GM13977 (cell line): ENCODE data around the gene PACSIN2.

Experiments
- DNase-seq: peaks from one replicate; pipeline ENCODE4 v3.0.0; 2012; ENCODE audit warnings: low spot score
- CTCF ChIP-seq: IDR thresholded peaks from 2 replicates; pipeline ENCODE4 v1.5.1; 2012; ENCODE audit warnings: mild to moderate bottlenecking, control low read depth; ENCODE audit not compliant: insufficient read depth; ENCODE audit errors: extremely low read depth, missing control alignments
- in situ Hi-C: fragments of 300-500 bp; cut with MboI; formaldehyde crosslinking; loops from one replicate; pipeline ENCODE4 v1.12.0; 2022; ENCODE audit warnings: low sequenced_read_pairs, low pct_unique_long_range_greater_than_20kb, mixed read lengths, inconsistent platforms; ENCODE audit not compliant: unreplicated experiment

The PACSIN2 gene

DNA sequence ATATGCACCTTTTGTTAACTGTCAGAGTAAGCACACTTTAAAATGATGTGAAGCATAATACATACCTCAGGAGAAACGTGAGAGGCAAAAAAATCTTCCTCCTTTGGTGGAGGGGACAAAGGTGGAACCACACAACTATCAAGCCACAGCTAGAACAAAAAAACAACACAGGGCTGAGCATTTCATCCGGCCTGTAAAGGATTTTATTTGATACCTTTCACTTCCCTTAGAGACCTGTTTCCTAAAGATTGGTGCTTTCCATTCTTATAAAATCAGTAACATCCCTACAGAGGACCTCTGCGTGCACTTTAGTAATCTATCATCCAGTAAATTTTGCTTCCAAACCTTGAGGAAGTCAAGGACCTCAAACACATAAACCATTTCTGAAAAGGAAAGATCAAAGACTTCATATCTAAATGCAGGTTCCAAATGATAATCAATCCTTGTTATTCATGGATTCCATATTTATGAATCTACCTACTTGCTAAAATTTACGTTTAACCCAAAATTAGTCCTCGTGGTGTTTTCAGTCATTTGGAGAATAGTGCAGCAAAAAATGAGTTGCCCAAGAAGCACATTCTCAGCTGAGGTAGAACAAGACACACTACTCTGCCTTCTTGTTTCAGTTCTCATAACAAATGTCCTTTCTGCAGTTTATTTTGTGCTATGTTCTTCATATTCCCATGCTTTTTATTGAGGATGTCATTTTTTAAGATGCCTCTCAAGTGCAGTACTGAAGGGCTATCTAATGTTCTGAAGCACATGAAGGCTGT, 180.6 kb downstream of the PACSIN2 start:
- in situ Hi-C loops: no loop called here
- TF ChIP-seq CTCF: no peak

DNA sequence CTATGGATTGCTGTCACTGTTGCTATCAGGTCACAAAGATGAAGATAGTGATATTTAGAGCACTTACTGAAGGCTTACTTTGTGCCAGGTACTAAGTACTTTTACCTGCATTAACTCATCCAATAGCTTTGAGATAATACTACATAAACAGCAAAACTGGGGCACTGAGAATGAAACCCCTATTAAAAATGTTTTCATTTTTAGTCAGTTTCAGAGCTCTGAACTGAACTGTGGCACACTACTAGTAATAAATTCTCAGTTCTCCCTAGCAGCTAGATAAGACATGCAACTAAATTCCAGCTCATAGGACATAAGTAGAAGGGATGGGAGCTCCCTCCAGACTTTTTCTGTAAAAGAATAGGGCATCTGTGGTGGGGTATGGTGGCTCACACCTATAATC, 181.8 kb downstream of the PACSIN2 start:
- in situ Hi-C loops: no loop called here
- no peak for TF ChIP-seq CTCF
- DNase-seq: peak; percentile 35

More for the DNA sequence above, 180.6 kb downstream of the PACSIN2 start:
- DNase-seq: no peak

DNA sequence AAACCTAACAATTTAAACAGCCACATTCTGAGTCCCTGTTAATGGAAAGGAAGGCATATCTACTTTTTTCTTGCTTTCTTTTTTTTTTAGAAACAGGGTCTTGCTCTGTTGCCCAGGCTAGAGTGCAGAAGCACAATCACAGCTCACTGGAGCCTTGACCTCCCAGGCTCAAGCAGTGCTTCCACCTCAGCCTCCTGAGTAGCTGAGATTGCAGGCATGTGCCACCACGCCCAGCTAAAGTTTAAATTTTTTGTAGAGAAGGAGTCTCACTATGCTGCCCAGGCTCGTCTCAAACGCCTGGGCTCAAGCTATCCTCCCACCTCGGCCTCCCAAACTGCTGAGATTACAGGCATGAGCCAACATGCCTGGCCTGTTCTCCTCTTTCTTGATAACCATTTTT, 183.2 kb downstream of the PACSIN2 start:
- no peak for TF ChIP-seq CTCF
- no peak for DNase-seq
- in situ Hi-C loops: no loop called here

- no peak for TF ChIP-seq CTCF
- no peak for DNase-seq
- in situ Hi-C loops: no loop called here
These were observed 184.8 kb downstream of the PACSIN2 start for GRCh38 chr22:42830161-42830560.

GRCh38 chr22:42829302-42829701, 185.6 kb downstream of the PACSIN2 start:
- no peak for DNase-seq
- TF ChIP-seq CTCF: no peak
- in situ Hi-C loops: no loop called here

DNA sequence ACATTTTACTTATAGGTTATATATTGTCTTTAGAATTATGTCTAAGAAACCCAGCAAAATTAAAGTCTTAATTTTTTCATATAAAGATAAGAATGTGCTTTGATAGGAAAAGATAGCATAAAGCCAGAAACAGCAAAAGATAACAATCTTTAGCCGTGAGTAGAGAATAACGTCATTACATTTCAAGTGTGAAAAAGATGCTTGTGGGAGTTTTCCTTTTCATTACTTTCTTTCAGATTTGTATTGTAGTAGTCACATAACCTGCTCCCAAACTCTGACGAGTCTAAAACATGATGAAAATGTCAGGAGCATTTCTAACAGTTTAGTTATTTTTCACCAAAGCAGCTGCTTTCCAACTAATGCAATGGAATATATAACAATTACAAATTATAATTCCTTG, 189.2 kb downstream of the PACSIN2 start:
- DNase-seq: no peak
- in situ Hi-C loops: no loop called here
- no peak for TF ChIP-seq CTCF
